HepG2 (cell line): ENCODE results near the gene ZNF507.

ENCODE experiments used
- CTCF ChIP-seq: sonication (generic); formaldehyde crosslinking; IDR thresholded peaks from 2 replicates; pipeline ENCODE4 v1.5.0; 2020; ENCODE audit warnings: mild to moderate bottlenecking, missing genetic modification reagents, moderate library complexity
- ELF3 ChIP-seq: IDR thresholded peaks from 2 replicates; pipeline ENCODE4 v1.6.1; 2016; ENCODE audit warnings: missing genetic modification reagents, missing compliant biosample characterization
- GFI1 ChIP-seq: sonication (generic); formaldehyde crosslinking; IDR thresholded peaks from 2 replicates; pipeline ENCODE4 v1.5.0; 2020; ENCODE audit warnings: missing genetic modification reagents, mild to moderate bottlenecking, borderline replicate concordance

DNA sequence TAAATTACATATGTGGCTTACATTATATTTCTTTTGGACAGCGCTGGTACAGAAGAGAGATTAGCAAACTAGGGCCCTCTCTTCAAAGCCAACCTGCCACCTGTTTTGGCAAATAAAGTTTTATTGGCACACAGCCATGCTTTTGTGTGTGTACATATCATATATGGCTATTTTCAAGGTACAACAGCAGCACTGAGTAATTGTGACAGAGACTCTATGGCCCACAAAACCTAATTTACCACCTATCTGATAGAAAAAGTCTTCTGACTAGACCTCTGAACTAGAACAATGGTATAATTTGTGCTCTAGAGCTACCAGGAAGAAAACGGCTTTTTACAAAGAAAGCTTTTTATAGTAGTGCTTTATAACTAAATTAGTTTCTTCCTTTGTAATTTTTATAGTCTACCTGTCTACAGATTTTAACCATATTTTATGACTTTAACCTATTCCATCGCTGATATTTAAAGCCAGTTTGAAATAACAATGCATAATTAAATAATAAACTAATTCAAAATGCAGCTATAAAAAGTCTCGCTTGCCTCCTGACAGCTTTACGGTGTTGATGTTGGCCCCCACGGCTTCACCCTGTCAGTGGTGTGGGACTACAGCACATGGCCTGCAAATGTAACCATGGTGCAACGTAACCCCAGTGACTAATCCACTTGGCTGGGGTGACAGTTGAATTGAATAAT is 42.4 kb downstream of the ZNF507 start:
- TF ChIP-seq GFI1 (CRISPR knock-in tag) (no peak), ELF3 (CRISPR knock-in tag) (no peak), CTCF (no peak)
